Cardiac muscle cell (in vitro differentiated cells and primary cell): ENCODE results near the gene DBH. TPM values are rescaled to one million over a fixed set of nuclear protein-coding genes. Genes with fewer than 3 reads are reported as not detected.

Experiments
- DNase-seq, 2 donors: peaks; one replicate each; pipeline versions ENCODE4 v3.0.0 to v3.0.0-alpha.2; 2010 to 2017; ENCODE audit warnings: low read depth in 1 of 2, low spot score in 1 of 2
- H3K27ac ChIP-seq: fragments of 200-600 bp; sonication (generic); 2 replicates; pipeline ENCODE4 v1.5.1; 2016
- H3K27me3 ChIP-seq: fragments of 200-600 bp; sonication (generic); 2 replicates; pipeline ENCODE4 v1.6.0; 2016; ENCODE audit warnings: control low read depth
- H3K36me3 ChIP-seq: fragments of 200-600 bp; sonication (generic); 2 replicates; pipeline ENCODE4 v1.5.1; 2016; ENCODE audit warnings: control low read depth
- H3K4me1 ChIP-seq: fragments of 200-600 bp; sonication (generic); 2 replicates; pipeline ENCODE4 v1.8.1; 2017; ENCODE audit warnings: low read depth, mild to moderate bottlenecking, mixed run types
- H3K4me3 ChIP-seq: fragments of 200-600 bp; sonication (generic); 2 replicates; pipeline ENCODE4 v1.5.1; 2016; ENCODE audit warnings: mild to moderate bottlenecking
- H3K9me3 ChIP-seq: fragments of 200-600 bp; sonication (generic); 2 replicates; pipeline ENCODE4 v1.5.1; 2017; ENCODE audit warnings: low read depth, mild to moderate bottlenecking, control low read depth
- CTCF ChIP-seq: IDR thresholded peaks from 2 replicates; pipeline ENCODE4 v1.5.1; 2012; ENCODE audit warnings: low read depth, mild to moderate bottlenecking, low read length
- polyA plus RNA-seq: library from polyadenylated mRNA; unstranded; fragments of >200 nt; fragmentation: Nextera tagmentation; extraction: Ambion mirVana; gene quantifications from 2 replicates; pipeline ENCODE4 v1.2.1, GENCODE V29; 2016
- total RNA-seq: library from RNA; depleted of rRNA; stranded (reverse); fragments of >200 nt; gene quantifications from 2 replicates; pipeline ENCODE4 v1.2.3, GENCODE V29; 2016

DBH gene
- total and polyA plus RNA-seq, 2 experiments from 2014 or later, result 0.07 TPM; not detected in 1

DNA sequence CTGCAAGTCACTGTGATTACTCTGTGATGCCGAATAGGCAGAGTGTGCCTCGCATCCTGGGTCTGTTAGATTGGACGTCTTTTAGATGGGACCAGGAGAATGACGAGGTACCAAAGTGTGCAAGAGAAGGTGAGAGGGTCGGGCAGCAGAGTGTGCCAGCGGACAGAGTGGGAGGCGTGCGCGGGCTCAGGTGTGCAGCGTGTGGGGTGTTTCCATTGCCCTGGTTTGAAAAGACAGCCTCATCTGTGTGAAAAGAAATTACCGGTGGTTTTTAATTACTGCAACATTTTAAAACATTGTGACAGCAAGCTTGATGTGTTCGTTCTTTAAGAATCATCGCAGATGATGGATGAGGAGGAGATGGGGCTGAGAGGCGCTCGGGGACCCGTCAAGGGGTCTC, 22.7 kb upstream of the DBH start:
- Histone ChIP-seq H3K4me1 (no peaks in the 10 kb centered on the region), H3K4me3 (no peak overlapping the region), H3K36me3 (no peaks in the 10 kb centered on the region), H3K27ac (no peak overlapping the region), H3K9me3 (no peaks in the 10 kb centered on the region), H3K27me3 (peaks cover 39% of the 10 kb centered on the region)
- no peak for TF ChIP-seq CTCF
- DNase-seq, result no peak

DNA sequence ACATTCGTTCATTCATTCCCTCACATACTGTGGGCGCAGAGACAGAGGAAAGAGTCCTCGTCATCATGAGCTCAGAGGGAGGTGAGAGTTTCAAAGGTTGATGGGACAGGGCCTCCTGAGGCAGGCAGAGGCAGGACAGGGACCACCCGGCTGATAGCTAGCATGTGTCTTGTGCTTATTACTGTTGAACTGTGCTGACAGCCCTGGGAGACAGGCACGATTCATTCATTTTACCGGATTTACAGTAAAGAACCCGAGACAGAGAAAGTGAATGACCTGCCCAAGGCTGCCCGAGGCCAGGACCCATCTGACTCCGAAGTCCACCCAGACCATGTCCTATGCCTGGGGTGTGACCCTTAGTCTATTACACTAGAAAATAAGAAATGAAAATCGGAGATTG, 22.1 kb upstream of the DBH start:
- Histone ChIP-seq H3K27me3 (peaks cover 34% of the 10 kb centered on the region), H3K9me3 (no peaks in the 10 kb centered on the region)

DNA sequence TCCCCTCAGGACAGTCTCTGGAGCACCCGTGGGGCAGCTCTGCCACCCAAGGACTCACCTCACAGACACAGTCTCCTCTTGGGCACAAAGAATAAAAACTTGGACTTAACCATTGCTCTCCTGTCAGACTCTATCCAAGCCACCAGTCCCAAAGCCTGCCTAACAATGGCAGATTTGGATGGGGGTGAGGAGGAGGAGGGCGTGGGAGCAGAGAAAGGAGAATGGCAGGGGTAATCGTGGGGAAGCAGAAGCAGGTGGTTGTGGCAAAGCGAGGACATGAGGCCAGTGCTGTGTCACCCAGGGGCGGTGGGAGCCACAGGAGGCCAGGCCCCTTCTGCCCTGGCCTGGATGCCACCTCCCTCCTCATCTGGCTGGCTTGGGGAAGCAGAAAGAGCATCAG, 21.5 kb upstream of the DBH start:
- H3K9me3 ChIP-seq, result no peaks in the 10 kb centered on the region
- no peaks in the 10 kb centered on the region for H3K36me3 ChIP-seq
- no peaks in the 10 kb centered on the region for H3K4me1 ChIP-seq
- no peak for DNase-seq
- H3K27ac ChIP-seq, result no peak overlapping the region
- H3K4me3 ChIP-seq, result no peak overlapping the region
- H3K27me3 ChIP-seq, result peaks cover 35% of the 10 kb centered on the region
- no peak for TF ChIP-seq CTCF

More for the DNA sequence above, 22.1 kb upstream of the DBH start:
- Histone ChIP-seq H3K27ac (no peak overlapping the region), H3K36me3 (no peaks in the 10 kb centered on the region), H3K4me1 (no peaks in the 10 kb centered on the region), H3K4me3 (no peak overlapping the region)
- DNase-seq, result no peak
- TF ChIP-seq CTCF, result no peak

DNA sequence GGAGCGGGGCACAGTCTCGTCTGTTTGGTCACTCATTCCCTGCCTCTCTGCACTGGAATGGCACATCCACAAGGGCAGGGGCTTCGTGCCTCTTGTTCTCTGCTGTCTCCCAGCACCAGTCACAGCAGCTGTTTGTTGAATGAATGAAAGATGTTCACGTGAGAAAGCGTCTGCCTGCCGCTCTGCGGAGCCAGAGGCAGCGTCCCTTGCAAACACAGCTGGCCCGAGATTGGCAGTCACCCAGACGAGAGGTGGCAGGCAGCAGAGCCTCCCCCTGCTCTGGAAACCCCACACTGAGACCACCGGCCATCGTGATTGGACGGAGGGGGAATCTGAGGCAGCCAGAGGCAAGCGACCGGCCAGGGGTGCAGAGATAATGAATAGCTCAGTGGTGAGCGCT, 21.0 kb upstream of the DBH start:
- H3K27me3 ChIP-seq, result peaks cover 37% of the 10 kb centered on the region

GRCh38 chr9:133615606-133616188, 20.5 kb upstream of the DBH start:
- Histone ChIP-seq H3K27me3 (peaks cover 37% of the 10 kb centered on the region), H3K9me3 (no peaks in the 10 kb centered on the region), H3K27ac (no peak overlapping the region), H3K36me3 (no peaks in the 10 kb centered on the region), H3K4me3 (no peak overlapping the region), H3K4me1 (no peaks in the 10 kb centered on the region)
- TF ChIP-seq CTCF, result no peak
- DNase-seq, result no peak

More for the DNA sequence above, 21.0 kb upstream of the DBH start:
- H3K4me3 ChIP-seq, result no peak overlapping the region
- H3K36me3 ChIP-seq, result no peaks in the 10 kb centered on the region
- TF ChIP-seq CTCF, result no peak
- no peak overlapping the region for H3K27ac ChIP-seq
- no peak for DNase-seq
- no peaks in the 10 kb centered on the region for H3K9me3 ChIP-seq
- no peaks in the 10 kb centered on the region for H3K4me1 ChIP-seq
